ENCODE results near the gene FOS.
"Not testable (repeated sequence)": the region's sequence is repeated elsewhere in the genome, so short reads cannot be mapped to it uniquely, and the experiment has no call there.

Gene FOS

GRCh38 chr14:75295491-75296345 is 17.1 kb downstream of the FOS start:
- DNase-seq = peak; percentile 87 to 88

GRCh38 chr14:75297411-75298040 is 18.9 kb downstream of the FOS start:
- no peak for DNase-seq

GRCh38 chr14:75298187-75298965 is 19.7 kb downstream of the FOS start:
- no peak for DNase-seq

- DNase-seq = no peak
Observed at GRCh38 chr14:75299059-75299458, 20.4 kb downstream of the FOS start.

GRCh38 chr14:75299576-75299975 is 20.9 kb downstream of the FOS start:
- no peak for DNase-seq

GRCh38 chr14:75301666-75302325 is 23.2 kb downstream of the FOS start:
- peak; percentile 52 to 62 for DNase-seq

- peak; percentile 58 to 71 for DNase-seq
Observed at GRCh38 chr14:75303381-75303789, 24.8 kb downstream of the FOS start.

- not testable (repeated sequence) for DNase-seq
Observed at GRCh38 chr14:75306410-75306809, 27.8 kb downstream of the FOS start.

GRCh38 chr14:75306927-75307699 is 28.5 kb downstream of the FOS start:
- peak in 1 of 2 experiments; percentile 39 for DNase-seq

GRCh38 chr14:75307700-75308379 is 29.2 kb downstream of the FOS start:
- peak; percentile 85 to 86 for DNase-seq

GRCh38 chr14:75308991-75309390 is 30.4 kb downstream of the FOS start:
- not testable (repeated sequence) for DNase-seq

GRCh38 chr14:75309561-75309960 is 30.9 kb downstream of the FOS start:
- not testable (repeated sequence) for DNase-seq

- DNase-seq = no peak
Observed at GRCh38 chr14:75310295-75311111, 31.9 kb downstream of the FOS start.

GRCh38 chr14:75311356-75311755 is 32.7 kb downstream of the FOS start:
- no peak for DNase-seq

GRCh38 chr14:75312341-75312740 is 33.7 kb downstream of the FOS start:
- no peak for DNase-seq

GRCh38 chr14:75313294-75313693 is 34.7 kb downstream of the FOS start:
- no peak for DNase-seq

- DNase-seq = no peak
Observed at GRCh38 chr14:75315144-75315543, 36.5 kb downstream of the FOS start.

GRCh38 chr14:75317148-75317547 is 38.5 kb downstream of the FOS start:
- no peak for DNase-seq

GRCh38 chr14:75318353-75318752 is 39.7 kb downstream of the FOS start:
- no peak for DNase-seq

GRCh38 chr14:75319021-75319420 is 40.4 kb downstream of the FOS start:
- DNase-seq = no peak

- DNase-seq = no peak
Observed at GRCh38 chr14:75320196-75320595, 41.6 kb downstream of the FOS start.

All from activated T-cell treated with anti-CD3 and anti-CD28 coated beads, Interleukin-2, amount 50 U/mL, for 48 hours (primary cell).